ENCODE results near the gene ARHGAP12.
"Not testable (repeated sequence)": the region's sequence is repeated elsewhere in the genome, so short reads cannot be mapped to it uniquely, and the experiment has no call there.

Gene ARHGAP12

GRCh38 chr10:31923389-31923788, 5.2 kb downstream of the ARHGAP12 start:
- DNase-seq: no peak

- no peak for DNase-seq
These were observed 7.6 kb downstream of the ARHGAP12 start for GRCh38 chr10:31921031-31921430.

GRCh38 chr10:31920538-31920937, 8.1 kb downstream of the ARHGAP12 start:
- DNase-seq: no peak

- no peak for DNase-seq
These were observed 9.8 kb downstream of the ARHGAP12 start for GRCh38 chr10:31918671-31919409.

GRCh38 chr10:31914370-31914769, 14.3 kb downstream of the ARHGAP12 start:
- no peak for DNase-seq

GRCh38 chr10:31912898-31913850, 15.5 kb downstream of the ARHGAP12 start:
- DNase-seq: no peak

- no peak for DNase-seq
These were observed 16.3 kb downstream of the ARHGAP12 start for GRCh38 chr10:31912289-31912688.

GRCh38 chr10:31910016-31910415, 18.6 kb downstream of the ARHGAP12 start:
- DNase-seq: no peak

GRCh38 chr10:31908157-31908556, 20.5 kb downstream of the ARHGAP12 start:
- no peak for DNase-seq

- DNase-seq: no peak
These were observed 22.6 kb downstream of the ARHGAP12 start for GRCh38 chr10:31906039-31906438.

GRCh38 chr10:31905586-31905985, 23.0 kb downstream of the ARHGAP12 start:
- no peak for DNase-seq

- no peak for DNase-seq
These were observed 26.0 kb downstream of the ARHGAP12 start for GRCh38 chr10:31902625-31903024.

- no peak for DNase-seq
These were observed 31.1 kb downstream of the ARHGAP12 start for GRCh38 chr10:31897506-31897905.

GRCh38 chr10:31896968-31897384, 31.7 kb downstream of the ARHGAP12 start:
- no peak for DNase-seq

GRCh38 chr10:31895722-31896121, 32.9 kb downstream of the ARHGAP12 start:
- DNase-seq: not testable (repeated sequence)

- DNase-seq: no peak
These were observed 40.2 kb downstream of the ARHGAP12 start for GRCh38 chr10:31888442-31888841.

- no peak for DNase-seq
These were observed 40.8 kb downstream of the ARHGAP12 start for GRCh38 chr10:31887850-31888249.

GRCh38 chr10:31886885-31887284, 41.7 kb downstream of the ARHGAP12 start:
- DNase-seq: no peak

- no peak for DNase-seq
These were observed 42.7 kb downstream of the ARHGAP12 start for GRCh38 chr10:31885971-31886370.

- DNase-seq: no peak
These were observed 44.2 kb downstream of the ARHGAP12 start for GRCh38 chr10:31884386-31884785.

- DNase-seq: no peak
These were observed 45.2 kb downstream of the ARHGAP12 start for GRCh38 chr10:31883397-31883796.

- DNase-seq: no peak
These were observed 50.1 kb downstream of the ARHGAP12 start for GRCh38 chr10:31878486-31878885.

GRCh38 chr10:31876652-31877352, 51.8 kb downstream of the ARHGAP12 start:
- no peak for DNase-seq
